ENCODE measurements around the gene RELL1. TPM values are rescaled to one million over a fixed set of nuclear protein-coding genes. Genes with fewer than 3 reads are reported as not detected.

Gene RELL1
- total RNA-seq, 5 donors from 2014 or later (not counting 1 experiment from before 2014, with no cell fraction given): 21.6 to 30.1 (median 25.9) TPM

DNA sequence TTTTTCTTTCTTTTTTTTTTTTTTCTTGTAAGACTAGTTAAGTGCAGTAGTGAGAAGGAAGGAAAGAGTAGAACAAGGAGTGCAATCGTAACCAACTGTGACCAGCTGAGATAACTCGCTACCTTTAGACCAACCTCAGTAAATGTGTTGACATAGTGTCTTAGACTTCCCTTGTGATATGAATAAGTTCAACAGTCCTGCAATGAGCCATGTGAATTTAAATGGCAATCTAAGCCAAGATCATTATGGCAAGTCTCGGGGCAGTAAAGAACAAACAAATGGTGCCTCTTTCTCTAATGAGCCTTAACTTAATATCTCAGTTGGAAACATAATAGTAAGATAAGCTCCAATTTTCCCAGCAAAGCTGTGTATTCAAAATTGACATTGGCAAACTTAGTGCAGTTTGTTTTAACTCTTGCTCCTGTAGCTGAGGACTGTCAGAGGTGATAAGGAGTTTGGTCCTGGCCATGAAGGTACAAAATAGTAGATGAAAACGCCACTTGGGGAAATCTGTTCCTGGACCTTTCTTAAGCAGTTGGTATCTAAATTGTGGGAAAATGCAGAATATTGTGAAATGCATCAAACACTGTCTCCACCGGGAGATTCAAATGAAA lies 13.8 kb upstream of the RELL1 start:
- no peak for ATAC-seq (replicated peaks in 1 of 4)
- Mint-ChIP-seq H3K9me3 (no peaks in the 10 kb centered on the region), H3K4me1 (no peaks in the 10 kb centered on the region), H3K36me3 (no peaks in the 10 kb centered on the region), H3K27me3 (no peaks in the 10 kb centered on the region), H3K27ac (no peak overlapping the region), H3K4me3 (no peak overlapping the region)
- Histone ChIP-seq H3K27ac (ENCODE audit: low read length) (no peak overlapping the region), H3K9me3 (no peaks in the 10 kb centered on the region), H3K36me3 (ENCODE audit: control insufficient read depth in 2 of 2, extremely low read depth in 1 of 2, insufficient read depth in 1 of 2, low read length in 1 of 2) (no peaks in the 10 kb centered on the region), H3K4me3 (ENCODE audit: control insufficient read depth in 1 of 2, extremely low read depth in 1 of 2, low read length in 1 of 2) (no peak overlapping the region), H3K27me3 (replicated peaks in 1 of 2; ENCODE audit: control insufficient read depth in 2 of 2, extremely low read depth in 1 of 2, insufficient read depth in 2 of 2, low read length in 1 of 2) (no peaks in the 10 kb centered on the region), H3K4me1 (ENCODE audit: control insufficient read depth in 1 of 2, extremely low read depth in 1 of 2, insufficient read depth in 2 of 2, low read length in 2 of 2) (no peaks in the 10 kb centered on the region)
- CTCF ChIA-PET: interaction anchor here in 1 of 2 donors (0.6 kb wide), 2 partner anchors 97 to 1769 kb away, joined by 3 read pairs; no protein-coding TSS in a partner anchor
- DNase-seq: no peak
- POLR2A ChIA-PET: interaction anchor here in 1 of 2 donors (0.6 kb wide), 1 partner anchor 1340 kb away, joined by 4 read pairs; no protein-coding TSS in a partner anchor
- 100% methylated on average over 2 of the region's 5 CpGs for WGBS (ENCODE audit: insufficient coverage)

DNA sequence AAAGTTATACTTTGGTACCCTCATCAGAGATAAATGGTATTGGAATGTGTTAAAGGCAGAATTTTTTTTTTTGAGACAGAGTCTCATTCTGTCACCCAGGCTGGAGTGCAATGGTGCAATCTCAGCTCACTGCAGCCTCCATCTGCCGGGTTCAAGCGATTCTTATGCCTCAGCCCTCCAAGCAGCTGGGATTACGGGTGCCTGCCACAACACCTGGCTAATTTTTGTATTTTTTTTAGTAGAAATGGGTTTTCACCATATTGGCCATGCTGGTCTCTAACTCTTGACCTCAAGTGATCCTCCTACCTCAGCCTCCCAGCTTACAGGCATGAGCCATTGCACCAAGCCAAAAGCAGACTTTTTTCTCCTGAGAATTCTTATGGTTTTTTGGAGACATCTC lies 11.4 kb upstream of the RELL1 start:
- no peaks in the 10 kb centered on the region for H3K9me3 ChIP-seq
- Mint-ChIP-seq H3K4me3 (no peak overlapping the region), H3K27me3 (no peaks in the 10 kb centered on the region), H3K9me3 (peaks cover 1 to 2% (median 2%) of the 10 kb centered on the region in 3 donors), H3K27ac (no peak overlapping the region), H3K4me1 (no peaks in the 10 kb centered on the region), H3K36me3 (peaks cover 2% of the 10 kb centered on the region)
- ChIA-PET CTCF (interaction anchor here in 1 of 2 donors (0.6 kb wide), 1 partner anchor 34 kb away, joined by 12 read pairs; no protein-coding TSS in a partner anchor), POLR2A (interaction anchor here in 1 of 2 donors (0.7 kb wide), 1 partner anchor 103 kb away, joined by 3 read pairs; no protein-coding TSS in a partner anchor)
- no peaks in the 10 kb centered on the region for H3K4me1 ChIP-seq (ENCODE audit: control insufficient read depth in 1 of 2, extremely low read depth in 1 of 2, insufficient read depth in 2 of 2, low read length in 2 of 2)
- 92% methylated on average over 2 of the region's 3 CpGs for WGBS (ENCODE audit: insufficient coverage)
- no peak for DNase-seq
- no peaks in the 10 kb centered on the region for H3K27me3 ChIP-seq (replicated peaks in 1 of 2; ENCODE audit: control insufficient read depth in 2 of 2, extremely low read depth in 1 of 2, insufficient read depth in 2 of 2, low read length in 1 of 2)
- no peak overlapping the region for H3K4me3 ChIP-seq (ENCODE audit: control insufficient read depth in 1 of 2, extremely low read depth in 1 of 2, low read length in 1 of 2)
- no peaks in the 10 kb centered on the region for H3K36me3 ChIP-seq (ENCODE audit: control insufficient read depth in 2 of 2, extremely low read depth in 1 of 2, insufficient read depth in 1 of 2, low read length in 1 of 2)
- no peak overlapping the region for H3K27ac ChIP-seq (ENCODE audit: low read length)
- no peak for ATAC-seq (replicated peaks in 1 of 4)

DNA sequence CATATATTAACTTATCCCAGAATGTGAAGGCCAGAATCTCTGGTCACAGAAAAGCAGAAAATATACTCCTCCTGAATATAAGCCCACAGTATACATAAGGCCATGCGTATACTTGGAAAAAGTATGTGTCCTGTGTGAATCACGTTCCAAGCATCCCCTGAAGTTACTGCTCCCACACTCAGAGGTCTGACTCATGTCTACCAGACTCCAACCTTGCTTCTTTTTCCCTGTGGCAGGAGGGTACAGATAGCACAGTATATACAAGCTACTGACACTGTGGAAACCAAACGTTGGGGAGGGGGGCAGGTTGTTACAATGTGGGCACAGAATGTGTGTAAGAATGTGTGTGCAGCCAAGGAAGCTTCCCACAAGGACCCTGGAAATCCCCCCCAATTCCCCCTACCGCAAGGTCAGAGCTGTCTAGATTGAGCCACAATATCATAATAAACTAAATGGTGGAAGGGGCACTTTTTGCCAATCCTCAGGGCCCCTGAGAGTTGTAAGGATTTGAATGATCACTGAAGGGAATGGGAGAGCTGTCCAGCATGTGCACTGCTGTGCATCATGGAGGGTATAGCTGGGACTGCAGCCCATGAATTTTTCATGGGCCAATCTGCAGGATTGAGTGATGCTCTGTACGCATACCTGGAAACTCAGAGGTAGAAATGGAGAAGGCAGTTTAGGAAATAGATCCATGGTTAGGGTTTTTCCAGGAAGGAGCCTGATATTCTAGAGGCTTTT lies 7.4 kb upstream of the RELL1 start:
- Mint-ChIP-seq H3K9me3 (peaks cover 3 to 4% (median 4%) of the 10 kb centered on the region in 3 donors), H3K4me3 (no peak overlapping the region), H3K4me1 (no peaks in the 10 kb centered on the region), H3K27me3 (no peaks in the 10 kb centered on the region), H3K36me3 (peaks cover 3% of the 10 kb centered on the region), H3K27ac (no peak overlapping the region)
- no peak overlapping the region for H3K4me3 ChIP-seq (ENCODE audit: control insufficient read depth in 1 of 2, extremely low read depth in 1 of 2, low read length in 1 of 2)
- WGBS (ENCODE audit: insufficient coverage): 100% methylated on average over 1 of the region's 5 CpGs
- CTCF ChIA-PET: no interaction called here
- no peaks in the 10 kb centered on the region for H3K27me3 ChIP-seq (replicated peaks in 1 of 2; ENCODE audit: control insufficient read depth in 2 of 2, extremely low read depth in 1 of 2, insufficient read depth in 2 of 2, low read length in 1 of 2)
- POLR2A ChIA-PET: no interaction called here
- no peaks in the 10 kb centered on the region for H3K9me3 ChIP-seq
- ATAC-seq (replicated peaks in 1 of 4) (no peak), DNase-seq (no peak)
- H3K4me1 ChIP-seq (ENCODE audit: control insufficient read depth in 1 of 2, extremely low read depth in 1 of 2, insufficient read depth in 2 of 2, low read length in 2 of 2): no peaks in the 10 kb centered on the region
- no peaks in the 10 kb centered on the region for H3K36me3 ChIP-seq (ENCODE audit: control insufficient read depth in 2 of 2, extremely low read depth in 1 of 2, insufficient read depth in 1 of 2, low read length in 1 of 2)
- no peak overlapping the region for H3K27ac ChIP-seq (ENCODE audit: low read length)

DNA sequence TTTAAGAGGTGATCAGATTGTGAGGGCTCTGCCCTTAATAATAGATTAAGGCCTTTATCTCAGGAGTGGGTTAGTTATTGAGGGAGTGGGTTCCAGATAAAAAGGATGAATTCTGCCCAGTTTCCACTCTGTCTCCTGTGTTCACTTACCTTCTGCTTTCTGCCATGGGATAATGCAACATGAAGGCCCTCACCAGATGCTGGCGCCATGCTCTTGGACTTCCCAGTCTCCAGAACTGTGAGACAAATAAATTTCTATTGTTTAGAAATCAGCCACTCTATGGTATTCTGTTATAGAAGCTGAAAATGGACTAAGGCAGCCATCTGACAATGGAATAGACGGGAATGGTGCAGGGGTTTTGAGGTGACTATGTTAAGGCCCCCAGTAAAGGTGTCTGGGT lies 6.9 kb upstream of the RELL1 start:
- no CpG with 5 or more reads among the region's 2 CpGs for WGBS (ENCODE audit: insufficient coverage)
- Mint-ChIP-seq H3K27ac (no peak overlapping the region), H3K9me3 (peaks cover 3 to 4% (median 4%) of the 10 kb centered on the region in 3 donors), H3K4me3 (no peak overlapping the region), H3K36me3 (peaks cover 3% of the 10 kb centered on the region), H3K4me1 (no peaks in the 10 kb centered on the region), H3K27me3 (no peaks in the 10 kb centered on the region)
- POLR2A ChIA-PET: no interaction called here
- no peaks in the 10 kb centered on the region for H3K36me3 ChIP-seq (ENCODE audit: control insufficient read depth in 2 of 2, extremely low read depth in 1 of 2, insufficient read depth in 1 of 2, low read length in 1 of 2)
- no peaks in the 10 kb centered on the region for H3K9me3 ChIP-seq
- DNase-seq (no peak), ATAC-seq (replicated peaks in 1 of 4) (no peak)
- CTCF ChIA-PET: no interaction called here
- no peaks in the 10 kb centered on the region for H3K27me3 ChIP-seq (replicated peaks in 1 of 2; ENCODE audit: control insufficient read depth in 2 of 2, extremely low read depth in 1 of 2, insufficient read depth in 2 of 2, low read length in 1 of 2)
- H3K4me1 ChIP-seq (ENCODE audit: control insufficient read depth in 1 of 2, extremely low read depth in 1 of 2, insufficient read depth in 2 of 2, low read length in 2 of 2): no peaks in the 10 kb centered on the region
- H3K27ac ChIP-seq (ENCODE audit: low read length): no peak overlapping the region
- H3K4me3 ChIP-seq (ENCODE audit: control insufficient read depth in 1 of 2, extremely low read depth in 1 of 2, low read length in 1 of 2): no peak overlapping the region

DNA sequence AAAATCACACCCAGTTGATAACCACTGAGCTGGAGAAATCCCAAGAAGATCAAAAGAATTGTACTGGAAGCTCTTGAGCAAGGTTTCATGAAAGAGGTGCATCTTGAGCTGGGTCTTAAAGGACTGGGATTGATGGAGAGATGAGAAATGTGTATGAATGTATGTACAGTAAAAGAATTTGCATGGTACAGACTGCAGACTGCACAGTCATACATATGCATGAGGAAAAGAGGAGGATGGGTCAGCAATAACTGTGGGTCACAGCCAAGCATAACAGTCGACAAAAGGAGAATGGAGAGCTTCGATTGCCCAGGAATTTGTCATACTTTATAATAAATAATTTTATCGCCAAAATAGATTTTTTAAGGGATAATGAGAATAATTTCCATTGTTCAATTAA lies 4.8 kb upstream of the RELL1 start:
- Mint-ChIP-seq H3K27me3 (no peaks in the 10 kb centered on the region), H3K4me3 (no peak overlapping the region), H3K4me1 (peaks cover 0 to 5% (median 5%) of the 10 kb centered on the region in 3 donors), H3K27ac (no peak overlapping the region), H3K36me3 (peaks cover 3% of the 10 kb centered on the region), H3K9me3 (peaks cover 3 to 4% (median 4%) of the 10 kb centered on the region in 3 donors)
- no peaks in the 10 kb centered on the region for H3K36me3 ChIP-seq (ENCODE audit: control insufficient read depth in 2 of 2, extremely low read depth in 1 of 2, insufficient read depth in 1 of 2, low read length in 1 of 2)
- H3K4me1 ChIP-seq (ENCODE audit: control insufficient read depth in 1 of 2, extremely low read depth in 1 of 2, insufficient read depth in 2 of 2, low read length in 2 of 2): peaks cover 0 to 8% of the 10 kb centered on the region in 2 experiments
- ChIA-PET POLR2A (no interaction called here), CTCF (interaction anchor here (0.5 to 0.7 kb wide), 4 partner anchors 13 to 1967 kb away, joined by 3 read pairs; no protein-coding TSS in a partner anchor)
- H3K9me3 ChIP-seq: no peaks in the 10 kb centered on the region
- no CpG with 5 or more reads among the region's 3 CpGs for WGBS (ENCODE audit: insufficient coverage)
- no peaks in the 10 kb centered on the region for H3K27me3 ChIP-seq (replicated peaks in 1 of 2; ENCODE audit: control insufficient read depth in 2 of 2, extremely low read depth in 1 of 2, insufficient read depth in 2 of 2, low read length in 1 of 2)
- H3K27ac ChIP-seq (ENCODE audit: low read length): no peak overlapping the region
- ATAC-seq (replicated peaks in 1 of 4) (no peak), DNase-seq (no peak)
- no peak overlapping the region for H3K4me3 ChIP-seq (ENCODE audit: control insufficient read depth in 1 of 2, extremely low read depth in 1 of 2, low read length in 1 of 2)

DNA sequence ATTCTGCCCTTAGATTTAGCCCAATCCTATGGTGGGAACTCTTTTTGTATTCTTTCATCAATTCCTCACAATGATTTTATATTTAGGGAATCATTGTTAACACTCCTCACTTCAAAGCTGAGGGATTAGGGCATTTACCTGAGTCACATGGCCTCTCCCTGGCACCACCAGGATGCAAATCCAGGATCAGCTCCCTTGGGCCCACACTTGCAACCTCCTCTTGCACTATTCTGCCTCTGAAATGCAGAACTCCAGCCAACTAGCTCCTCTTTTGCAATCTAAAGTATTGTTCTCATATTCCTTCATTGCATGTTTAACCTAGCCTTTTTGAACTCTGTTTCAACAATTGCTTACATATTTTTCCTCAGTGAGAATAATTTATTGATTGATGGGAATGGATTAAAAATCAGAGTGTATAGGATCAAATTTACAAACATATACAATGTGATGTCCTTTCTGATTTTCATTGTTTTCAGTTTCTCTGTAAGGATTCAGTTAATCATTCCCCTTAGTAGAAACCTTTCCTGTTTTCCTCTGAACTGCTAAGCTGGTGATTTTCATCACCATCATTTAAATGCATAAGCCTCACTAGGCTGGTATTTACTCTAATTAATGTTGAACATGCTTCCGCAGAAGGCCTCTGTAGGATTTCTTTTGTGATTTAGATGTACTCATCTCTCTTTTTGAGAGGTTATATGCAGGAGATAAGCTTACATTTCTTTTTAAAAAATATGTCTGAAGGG lies 3.3 kb upstream of the RELL1 start:
- no peak for ATAC-seq (replicated peaks in 1 of 4)
- Mint-ChIP-seq H3K9me3 (peaks cover 3 to 4% (median 4%) of the 10 kb centered on the region in 3 donors), H3K4me1 (peaks cover 10 to 15% (median 14%) of the 10 kb centered on the region in 3 donors), H3K4me3 (no peak overlapping the region), H3K27ac (no peak overlapping the region), H3K27me3 (no peaks in the 10 kb centered on the region), H3K36me3 (peaks cover 3% of the 10 kb centered on the region)
- ChIA-PET CTCF (interaction anchor here in 1 of 2 donors (1.0 kb wide), 1 partner anchor 49 kb away, joined by 3 read pairs; no protein-coding TSS in a partner anchor), POLR2A (no interaction called here)
- H3K27ac ChIP-seq (ENCODE audit: low read length): no peak overlapping the region
- no peak for DNase-seq
- H3K27me3 ChIP-seq (replicated peaks in 1 of 2; ENCODE audit: control insufficient read depth in 2 of 2, extremely low read depth in 1 of 2, insufficient read depth in 2 of 2, low read length in 1 of 2): no peaks in the 10 kb centered on the region
- no peaks in the 10 kb centered on the region for H3K36me3 ChIP-seq (ENCODE audit: control insufficient read depth in 2 of 2, extremely low read depth in 1 of 2, insufficient read depth in 1 of 2, low read length in 1 of 2)
- no peak overlapping the region for H3K4me3 ChIP-seq (ENCODE audit: control insufficient read depth in 1 of 2, extremely low read depth in 1 of 2, low read length in 1 of 2)
- H3K9me3 ChIP-seq: no peaks in the 10 kb centered on the region
- WGBS (ENCODE audit: insufficient coverage): no CpG with 5 or more reads among the region's 1 CpG
- H3K4me1 ChIP-seq (ENCODE audit: control insufficient read depth in 1 of 2, extremely low read depth in 1 of 2, insufficient read depth in 2 of 2, low read length in 2 of 2): peaks cover 5 to 16% of the 10 kb centered on the region in 2 experiments

All from T-cell (primary cell).